H9 (cell line): Measurements from ENCODE around the gene LEKR1. TPM values are rescaled to one million over a fixed set of nuclear protein-coding genes. Genes with fewer than 3 reads are reported as not detected.

Experiments
- DNase-seq: peaks from one replicate; pipeline ENCODE4 v3.0.0-alpha.2; 2017
- H2AFZ ChIP-seq: one replicate; pipeline ENCODE4 v1.6.1; 2013; ENCODE audit warnings: mild to moderate bottlenecking, low read length, control low read depth, moderate library complexity
- H2AK5ac ChIP-seq: 2 replicates; pipeline ENCODE4 v1.6.1; 2013; ENCODE audit warnings: low read length, control low read depth, mixed read lengths; ENCODE audit not compliant: insufficient read length
- H2BK120ac ChIP-seq: one replicate; pipeline ENCODE4 v1.6.1; 2013; ENCODE audit warnings: low read depth, mild to moderate bottlenecking, low read length, control low read depth, inconsistent platforms; ENCODE audit not compliant: poor library complexity, severe bottlenecking
- H2BK12ac ChIP-seq: 2 replicates; pipeline ENCODE4 v1.6.1; 2013; ENCODE audit warnings: low read length, control low read depth, mixed read lengths, low read depth; ENCODE audit not compliant: insufficient read length
- H2BK15ac ChIP-seq: 2 replicates; pipeline ENCODE4 v1.6.1; 2013; ENCODE audit warnings: low read depth, low read length, control low read depth
- H2BK20ac ChIP-seq: one replicate; pipeline ENCODE4 v1.6.1; 2013; ENCODE audit warnings: low read depth, mild to moderate bottlenecking, low read length, control low read depth, inconsistent platforms; ENCODE audit not compliant: poor library complexity, severe bottlenecking
- H2BK5ac ChIP-seq: 2 replicates; pipeline ENCODE4 v1.6.1; 2013; ENCODE audit warnings: low read length, control low read depth, mixed read lengths; ENCODE audit not compliant: insufficient read length
- H3K14ac ChIP-seq: 2 replicates; pipeline ENCODE4 v1.6.1; 2013; ENCODE audit warnings: low read length, control low read depth; ENCODE audit not compliant: insufficient read depth
- H3K18ac ChIP-seq: 2 replicates; pipeline ENCODE4 v1.6.1; 2013; ENCODE audit warnings: low read depth, mild to moderate bottlenecking, mixed read lengths, low read length, control low read depth; ENCODE audit not compliant: insufficient read length
- H3K23ac ChIP-seq: 2 replicates; pipeline ENCODE4 v1.6.1; 2013; ENCODE audit warnings: low read length, control low read depth, mixed read lengths, low read depth; ENCODE audit not compliant: insufficient read length
- H3K23me2 ChIP-seq: 2 replicates; pipeline ENCODE4 v1.6.1; 2013; ENCODE audit warnings: low read depth, mild to moderate bottlenecking, mixed read lengths, low read length, control low read depth; ENCODE audit not compliant: insufficient read length, poor library complexity, severe bottlenecking
- H3K27ac ChIP-seq: 2 replicates; pipeline ENCODE4 v1.5.1; 2013; ENCODE audit warnings: low read length, control low read depth, mixed read lengths, low read depth; ENCODE audit not compliant: insufficient read length
- H3K27me3 ChIP-seq: 2 replicates; pipeline ENCODE4 v1.6.1; 2013; ENCODE audit warnings: low read length, control low read depth, inconsistent platforms; ENCODE audit not compliant: insufficient read depth
- H3K4ac ChIP-seq: 2 replicates; pipeline ENCODE4 v1.6.1; 2013; ENCODE audit warnings: low read depth, mild to moderate bottlenecking, control low read depth, inconsistent platforms, low read length, moderate library complexity
- H3K4me1 ChIP-seq: 2 replicates; pipeline ENCODE4 v1.6.1; 2013; ENCODE audit warnings: low read length, control low read depth, inconsistent platforms; ENCODE audit not compliant: insufficient read depth
- H3K4me2 ChIP-seq: 2 replicates; pipeline ENCODE4 v1.6.1; 2013; ENCODE audit warnings: low read length, control low read depth, mixed read lengths; ENCODE audit not compliant: insufficient read length, insufficient read depth
- H3K56ac ChIP-seq: 2 replicates; pipeline ENCODE4 v1.6.1; 2013; ENCODE audit warnings: low read depth, mild to moderate bottlenecking, mixed read lengths, low read length, control low read depth; ENCODE audit not compliant: insufficient read length
- H3K79me1 ChIP-seq: 2 replicates; pipeline ENCODE4 v1.6.1; 2013; ENCODE audit warnings: low read depth, mild to moderate bottlenecking, moderate library complexity, low read length, control low read depth, inconsistent platforms; ENCODE audit not compliant: insufficient read depth, poor library complexity, severe bottlenecking
- H3K79me2 ChIP-seq: 2 replicates; pipeline ENCODE4 v1.6.1; 2013; ENCODE audit warnings: low read length, control low read depth, inconsistent platforms; ENCODE audit not compliant: insufficient read depth
- H3K9ac ChIP-seq: 2 replicates; pipeline ENCODE4 v1.6.1; 2013; ENCODE audit warnings: low read length, control low read depth, mixed read lengths; ENCODE audit not compliant: insufficient read length; ENCODE audit errors: extremely low read depth
- H3K9me3 ChIP-seq: one replicate; pipeline ENCODE4 v1.6.1; 2013; ENCODE audit warnings: low read depth, low read length, inconsistent platforms; ENCODE audit not compliant: control insufficient read depth
- H3T11ph ChIP-seq: one replicate; pipeline ENCODE4 v1.6.1; 2013; ENCODE audit warnings: mild to moderate bottlenecking, low read length, control low read depth, inconsistent platforms
- H4K20me1 ChIP-seq: one replicate; pipeline ENCODE4 v1.6.1; 2013; ENCODE audit not compliant: control insufficient read depth, insufficient read length, insufficient read depth
- H4K5ac ChIP-seq: 2 replicates; pipeline ENCODE4 v1.6.1; 2013; ENCODE audit warnings: low read depth, mild to moderate bottlenecking, mixed read lengths, low read length, control low read depth; ENCODE audit not compliant: insufficient read length
- H4K8ac ChIP-seq: replicated peaks from 2 replicates; pipeline ENCODE4 v1.6.1; 2013; ENCODE audit warnings: low read length, control low read depth, mixed read lengths, low read depth; ENCODE audit not compliant: insufficient read length
- H4K91ac ChIP-seq: 2 replicates; pipeline ENCODE4 v1.6.1; 2013; ENCODE audit warnings: low read depth, mild to moderate bottlenecking, moderate library complexity, mixed read lengths, low read length, control low read depth; ENCODE audit not compliant: insufficient read length
- H3K27ac Mint-ChIP-seq, 3 experiments: 2 replicates in 2 of 3; 3 replicates in 1 of 3; pipeline ENCODE4 v1.8.0; 2020 to 2021; ENCODE audit warnings: mixed read lengths in 3 of 3, mild to moderate bottlenecking in 1 of 3, moderate library complexity in 1 of 3
- H3K27me3 Mint-ChIP-seq: 2 replicates; pipeline ENCODE4 v1.8.0; 2021; ENCODE audit warnings: low read depth, mild to moderate bottlenecking, moderate library complexity, mixed read lengths
- H3K36me3 Mint-ChIP-seq, 3 experiments: 2 replicates in 2 of 3; 3 replicates in 1 of 3; pipeline ENCODE4 v1.8.0; 2020 to 2021; ENCODE audit warnings: low read depth in 3 of 3, mixed read lengths in 3 of 3; ENCODE audit not compliant: insufficient read depth in 1 of 3
- H3K4me1 Mint-ChIP-seq, 2 experiments: 2 replicates each; pipeline ENCODE4 v1.8.0; 2020; ENCODE audit warnings: mixed read lengths in 2 of 2
- H3K4me3 Mint-ChIP-seq, 2 experiments: 2 replicates in 1 of 2; 3 replicates in 1 of 2; pipeline ENCODE4 v1.8.0; 2020 to 2021; ENCODE audit warnings: mild to moderate bottlenecking in 2 of 2, mixed read lengths in 2 of 2, moderate library complexity in 1 of 2
- H3K9me3 Mint-ChIP-seq, 2 experiments: 2 replicates in 1 of 2; 3 replicates in 1 of 2; pipeline ENCODE4 v1.8.0; 2020; ENCODE audit warnings: mild to moderate bottlenecking in 2 of 2, mixed read lengths in 2 of 2, moderate library complexity in 1 of 2
- CTCF ChIP-seq: fragments of 200-600 bp; sonication (generic); conservative IDR thresholded peaks from 3 replicates; pipeline ENCODE4 v1.8.0; 2021; ENCODE audit warnings: antibody characterized with exemption, mild to moderate bottlenecking
- WGBS: extraction: QIAGEN DNeasy Blood & Tissue Kit; methylation state at CpG from one replicate; pipeline ENCODE4 v1.1.7; 2013; ENCODE audit warnings: missing lambda C conversion rate, low lambda C conversion rate, mixed read lengths; ENCODE audit not compliant: insufficient read length; ENCODE audit errors: extremely low coverage; 5-methylcytosine and 5-hydroxymethylcytosine counted together
- total RNA-seq: library from RNA; stranded (reverse); gene quantifications from 2 replicates; pipeline ENCODE4 v1.2.1, GENCODE V29; 2021

The LEKR1 gene
- total RNA-seq, 1 experiment from 2014 or later, result not detected

GRCh38 chr3:157058392-157059071, 232.4 kb downstream of the LEKR1 start:
- Histone ChIP-seq H4K8ac (no peak overlapping the region), H2AK5ac (no peak overlapping the region), H3K4me1 (peaks cover 1% of the 10 kb centered on the region; the same call in 1 of the 2 replicates), H3K4me2 (no peak overlapping the region), H2AFZ (no peak overlapping the region), H3K56ac (no peak overlapping the region), H4K20me1 (no peaks in the 10 kb centered on the region), H3K23ac (no peak overlapping the region), H4K5ac (no peak overlapping the region), H3T11ph (no peak overlapping the region), H3K4ac (no peak overlapping the region), H3K79me2 (no peaks in the 10 kb centered on the region), H2BK12ac (no peak overlapping the region), H3K9me3 (no peaks in the 10 kb centered on the region), H3K9ac (no peak overlapping the region), H2BK5ac (no peak overlapping the region), H3K14ac (no peak overlapping the region), H3K27ac (no peak overlapping the region), H2BK15ac (no peak overlapping the region), H3K79me1 (no peaks in the 10 kb centered on the region), H3K23me2 (no peaks in the 10 kb centered on the region), H3K18ac (no peak overlapping the region), H2BK120ac (no peak overlapping the region), H4K91ac (no peak overlapping the region), H3K27me3 (no peaks in the 10 kb centered on the region), H2BK20ac (no peak overlapping the region)
- Mint-ChIP-seq H3K36me3 (peaks cover 0 to 10% (median 2%) of the 10 kb centered on the region in 3 experiments; a peak in 3 of 7 replicates), H3K4me1 (peaks cover 12 to 14% of the 10 kb centered on the region in 2 experiments), H3K9me3 (peaks cover 0 to 3% of the 10 kb centered on the region in 2 experiments; a peak in 1 of 5 replicates), H3K27ac (no peak overlapping the region), H3K27me3 (peaks cover 16% of the 10 kb centered on the region), H3K4me3 (no peak overlapping the region)
- no peak for TF ChIP-seq CTCF
- DNase-seq, result no peak
- WGBS, result no CpG with 5 or more reads among the region's 2 CpGs
